Endodermal cell (in vitro differentiated cells): ENCODE results near the gene RTN1. TPM values are rescaled to one million over a fixed set of nuclear protein-coding genes. Genes with fewer than 3 reads are reported as not detected.
A peak's percentile ranks its signal among the peaks of the same experiment; 100 is the strongest.

ENCODE experiments used
- DNase-seq: peaks from one replicate; pipeline ENCODE4 v3.0.0-alpha.2; 2017
- H3K27ac ChIP-seq: 2 replicates; pipeline ENCODE4 v1.5.1; 2013; ENCODE audit warnings: mild to moderate bottlenecking, low read depth, low read length, moderate library complexity
- H3K27me3 ChIP-seq: 2 replicates; pipeline ENCODE4 v1.6.1; 2013; ENCODE audit warnings: mild to moderate bottlenecking, low read length, moderate library complexity; ENCODE audit not compliant: insufficient read depth, control insufficient read depth, poor library complexity, severe bottlenecking
- H3K36me3 ChIP-seq: 2 replicates; pipeline ENCODE4 v1.7.0; 2013; ENCODE audit warnings: mild to moderate bottlenecking, low read length, moderate library complexity; ENCODE audit not compliant: control insufficient read depth, insufficient read depth
- H3K4me1 ChIP-seq: one replicate; pipeline ENCODE4 v1.7.0; 2013; ENCODE audit warnings: low read length; ENCODE audit not compliant: control insufficient read depth, insufficient read depth
- H3K4me3 ChIP-seq: 2 replicates; pipeline ENCODE4 v1.5.1; 2013; ENCODE audit warnings: mild to moderate bottlenecking, low read length, moderate library complexity
- H3K9ac ChIP-seq: 2 replicates; pipeline ENCODE4 v1.6.1; 2013; ENCODE audit warnings: mild to moderate bottlenecking, low read length, moderate library complexity; ENCODE audit not compliant: poor library complexity, severe bottlenecking; ENCODE audit errors: extremely low read depth
- H3K9me3 ChIP-seq: 2 replicates; pipeline ENCODE4 v1.6.1; 2013; ENCODE audit warnings: mild to moderate bottlenecking, low read length, moderate library complexity; ENCODE audit not compliant: control insufficient read depth
- H3K27ac Mint-ChIP-seq: 2 replicates; pipeline ENCODE4 v1.8.0; 2020; ENCODE audit warnings: mixed read lengths
- H3K27me3 Mint-ChIP-seq: 2 replicates; pipeline ENCODE4 v1.8.0; 2021; ENCODE audit warnings: mild to moderate bottlenecking, mixed read lengths; ENCODE audit not compliant: insufficient read depth
- H3K36me3 Mint-ChIP-seq: 2 replicates; pipeline ENCODE4 v1.8.0; 2020; ENCODE audit warnings: low read depth, mixed read lengths
- H3K4me1 Mint-ChIP-seq: 2 replicates; pipeline ENCODE4 v1.8.0; 2020; ENCODE audit warnings: mixed read lengths
- H3K4me3 Mint-ChIP-seq: 2 replicates; pipeline ENCODE4 v1.8.0; 2020; ENCODE audit warnings: mild to moderate bottlenecking, moderate library complexity, mixed read lengths
- H3K9me3 Mint-ChIP-seq: 2 replicates; pipeline ENCODE4 v1.8.0; 2020; ENCODE audit warnings: mild to moderate bottlenecking, mixed read lengths
- CTCF ChIP-seq: fragments of 200-600 bp; sonication (generic); conservative IDR thresholded peaks from 2 replicates; pipeline ENCODE4 v1.5.0; 2021; ENCODE audit warnings: antibody characterized with exemption, mild to moderate bottlenecking
- WGBS, 2 experiments: methylation state at CpG; one replicate each; pipeline versions ENCODE4 v1.1.5 to v1.1.7; 2013; ENCODE audit warnings: missing lambda C conversion rate in 2 of 2, mixed read lengths in 1 of 2; ENCODE audit not compliant: insufficient coverage in 1 of 2, insufficient read length in 1 of 2; 5-methylcytosine and 5-hydroxymethylcytosine counted together
- total RNA-seq, 2 donors: library from RNA; stranded (reverse); fragmentation: NEBNext Ultra II Directional in 1 of 2; extraction: Animal tissue kit (Norgen Biotek cat#: 25700) in 1 of 2; gene quantifications; 2 replicates in 1 of 2; 3 replicates in 1 of 2; pipeline ENCODE4 v1.2.1, GENCODE V29; 2021

The RTN1 gene
- total RNA-seq, 2 donors from 2014 or later, result 5.5 to 5.9 TPM

GRCh38 chr14:59890676-59891075 lies 20.1 kb upstream of the RTN1 start:
- no peak for DNase-seq
- H3K4me3 ChIP-seq, result no peak overlapping the region
- no peaks in the 10 kb centered on the region for H3K9me3 ChIP-seq
- no peaks in the 10 kb centered on the region for H3K4me1 Mint-ChIP-seq
- TF ChIP-seq CTCF, result no peak
- no peaks in the 10 kb centered on the region for H3K36me3 Mint-ChIP-seq
- 94% methylated on average over 2 of the region's 2 CpGs; no CpG with 5 or more reads in 1 of the 2 experiments for WGBS, 2 experiments
- no peak overlapping the region for H3K27ac Mint-ChIP-seq
- peaks cover 13% of the 10 kb centered on the region for H3K27me3 Mint-ChIP-seq
- no peaks in the 10 kb centered on the region for H3K36me3 ChIP-seq
- no peaks in the 10 kb centered on the region for H3K4me1 ChIP-seq
- peaks cover 22% of the 10 kb centered on the region for H3K27me3 ChIP-seq
- no peak overlapping the region for H3K27ac ChIP-seq
- H3K4me3 Mint-ChIP-seq, result no peak overlapping the region
- no peaks in the 10 kb centered on the region for H3K9me3 Mint-ChIP-seq
- no peak overlapping the region for H3K9ac ChIP-seq

- peak; percentile 82 for TF ChIP-seq CTCF
- WGBS, 2 experiments, result no CpG with 5 or more reads among the region's 1 CpG
- no peaks in the 10 kb centered on the region for H3K36me3 ChIP-seq
Observed at GRCh38 chr14:59882957-59883356, 12.4 kb upstream of the RTN1 start.

GRCh38 chr14:59871166-59871495 lies 555 bp upstream of the RTN1 start:
- peaks cover 67% of the 10 kb centered on the region for H3K27me3 ChIP-seq

More at GRCh38 chr14:59882957-59883356, 12.4 kb upstream of the RTN1 start:
- Mint-ChIP-seq H3K9me3 (no peaks in the 10 kb centered on the region), H3K4me3 (no peak overlapping the region), H3K27me3 (peaks cover 9% of the 10 kb centered on the region), H3K4me1 (peaks cover 2% of the 10 kb centered on the region), H3K36me3 (no peaks in the 10 kb centered on the region), H3K27ac (no peak overlapping the region)
- Histone ChIP-seq H3K27ac (no peak overlapping the region), H3K9ac (no peak overlapping the region), H3K9me3 (no peaks in the 10 kb centered on the region), H3K27me3 (peaks cover 2% of the 10 kb centered on the region), H3K4me1 (no peaks in the 10 kb centered on the region), H3K4me3 (no peak overlapping the region)
- no peak for DNase-seq

More at GRCh38 chr14:59871166-59871495, 555 bp upstream of the RTN1 start:
- Mint-ChIP-seq H3K9me3 (no peaks in the 10 kb centered on the region), H3K27ac (no peak overlapping the region), H3K4me3 (peak overlapping the region; percentile 75), H3K4me1 (peaks cover 7% of the 10 kb centered on the region), H3K27me3 (peaks cover 87% of the 10 kb centered on the region), H3K36me3 (no peaks in the 10 kb centered on the region)
- Histone ChIP-seq H3K4me1 (no peaks in the 10 kb centered on the region), H3K36me3 (no peaks in the 10 kb centered on the region), H3K4me3 (peak overlapping the region; percentile 84), H3K9ac (no peak overlapping the region), H3K9me3 (no peaks in the 10 kb centered on the region), H3K27ac (no peak overlapping the region)
- 0 to 10% methylated on average over 3 to 4 of the region's 4 CpGs for WGBS, 2 experiments
- no peak for TF ChIP-seq CTCF
- no peak for DNase-seq
